ENCODE measurements around the gene ZNF587.

- TF ChIP-seq CTCF (IDR thresholded peaks at IDR 0.05) = peak in 3 of 4 experiments; percentile 39 to 52 (median 48)
- TF ChIP-seq POLR2A (IDR thresholded peaks at IDR 0.05) = no peak
Measured at GRCh38 chr19:57830071-57830602, 19.5 kb upstream of the ZNF587 start, which contains the start of gene ZNF587B.

Measured in gastroesophageal sphincter (tissue), 3 donors.